HG03066 (cell line): Measurements from ENCODE around the gene SHTN1.

Experiments used
- ATAC-seq: cut with Tn5 transposase; IDR thresholded peaks from one replicate; pipeline ENCODE4 v1.9.1; 2021; ENCODE audit warnings: low read depth; ENCODE audit not compliant: unreplicated experiment

SHTN1 gene, protein sequence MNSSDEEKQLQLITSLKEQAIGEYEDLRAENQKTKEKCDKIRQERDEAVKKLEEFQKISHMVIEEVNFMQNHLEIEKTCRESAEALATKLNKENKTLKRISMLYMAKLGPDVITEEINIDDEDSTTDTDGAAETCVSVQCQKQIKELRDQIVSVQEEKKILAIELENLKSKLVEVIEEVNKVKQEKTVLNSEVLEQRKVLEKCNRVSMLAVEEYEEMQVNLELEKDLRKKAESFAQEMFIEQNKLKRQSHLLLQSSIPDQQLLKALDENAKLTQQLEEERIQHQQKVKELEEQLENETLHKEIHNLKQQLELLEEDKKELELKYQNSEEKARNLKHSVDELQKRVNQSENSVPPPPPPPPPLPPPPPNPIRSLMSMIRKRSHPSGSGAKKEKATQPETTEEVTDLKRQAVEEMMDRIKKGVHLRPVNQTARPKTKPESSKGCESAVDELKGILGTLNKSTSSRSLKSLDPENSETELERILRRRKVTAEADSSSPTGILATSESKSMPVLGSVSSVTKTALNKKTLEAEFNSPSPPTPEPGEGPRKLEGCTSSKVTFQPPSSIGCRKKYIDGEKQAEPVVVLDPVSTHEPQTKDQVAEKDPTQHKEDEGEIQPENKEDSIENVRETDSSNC

DNA sequence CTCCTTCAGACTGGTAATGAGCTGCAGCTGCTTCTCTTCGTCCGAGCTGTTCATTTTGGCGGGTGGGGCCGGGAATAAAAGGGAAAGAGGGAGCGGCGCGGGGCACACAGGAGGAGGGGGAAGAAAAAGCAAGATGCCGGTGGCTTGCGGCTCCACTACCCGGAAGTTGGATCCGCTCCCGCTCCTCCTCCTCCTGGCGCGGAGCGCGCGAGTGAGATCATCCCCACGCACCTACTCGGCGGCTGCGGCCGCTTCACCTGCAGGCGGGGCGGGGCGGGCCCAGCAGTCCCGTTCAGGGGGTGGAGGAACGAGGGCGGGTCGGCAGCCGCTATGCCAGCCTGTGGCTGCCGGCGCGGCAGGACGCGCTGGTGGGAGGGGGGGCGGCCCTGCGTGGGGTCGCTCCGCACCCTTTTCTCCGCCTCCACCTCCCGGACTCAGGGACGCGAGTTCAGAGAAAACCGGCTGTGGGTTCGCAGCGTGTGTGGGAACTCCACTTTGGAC, at the start of gene SHTN1:
Gene SHTN1, minus strand, starts transcription at position 162 of the 501 bp plus-strand sequence. Its CDS starts 108 bp downstream, at position 54.
- no peak for ATAC-seq

DNA sequence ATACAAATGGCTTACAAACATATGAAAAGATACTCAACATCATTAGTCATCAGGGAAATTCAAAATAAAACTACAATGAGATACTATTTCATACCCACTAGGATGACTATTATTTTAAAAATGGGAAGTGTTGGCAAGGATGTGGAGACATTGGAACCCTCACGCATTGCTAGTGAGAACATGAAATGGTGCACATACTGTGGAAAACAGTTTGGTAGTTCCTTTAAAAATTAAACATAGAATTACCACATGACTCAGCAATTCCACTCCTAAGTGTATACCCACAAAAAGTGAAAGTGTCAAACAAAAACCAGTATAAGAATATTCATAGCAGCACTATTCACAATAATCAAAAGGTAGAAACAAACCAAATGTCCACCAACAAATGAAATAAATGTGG, 48.5 kb upstream of the SHTN1 start:
- no peak for ATAC-seq

DNA sequence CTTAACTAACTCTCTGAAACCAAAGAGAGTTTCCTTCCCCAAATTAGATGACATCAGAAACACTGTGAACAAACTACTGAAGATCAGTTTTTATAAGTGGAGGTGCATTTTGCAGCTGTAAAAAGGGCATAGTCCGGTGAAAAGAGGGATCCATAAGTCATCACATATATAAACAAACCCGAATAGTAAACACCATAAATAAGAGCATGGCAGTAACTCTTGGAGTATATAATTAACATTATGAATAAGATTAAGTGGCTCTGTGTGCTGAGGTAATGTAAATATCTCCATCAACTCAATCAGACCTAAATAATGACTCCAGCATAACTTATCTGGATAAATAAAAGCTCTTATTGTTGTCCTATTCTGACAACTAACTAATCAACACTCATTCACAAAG, 43.0 kb upstream of the SHTN1 start:
- no peak for ATAC-seq

DNA sequence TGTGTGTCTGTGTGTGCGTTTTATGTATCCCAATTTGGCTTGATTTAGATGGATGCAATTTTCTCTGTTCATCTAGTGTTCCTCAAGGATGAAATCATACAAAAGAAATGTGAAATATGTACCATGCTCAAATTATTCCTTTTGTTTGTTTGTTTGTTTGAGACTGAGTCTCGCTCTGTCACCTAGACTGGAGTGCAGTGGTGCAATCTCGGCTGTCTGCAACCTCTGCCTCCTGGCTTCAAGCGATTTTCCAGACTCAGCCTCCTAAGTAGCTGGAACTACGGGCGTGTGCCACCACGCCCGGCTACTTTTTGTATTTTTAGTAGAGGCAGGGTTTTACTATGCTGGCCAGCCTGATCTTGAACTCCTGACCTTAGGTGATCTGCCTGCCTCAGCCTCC, 11.3 kb upstream of the SHTN1 start:
- no peak for ATAC-seq

DNA sequence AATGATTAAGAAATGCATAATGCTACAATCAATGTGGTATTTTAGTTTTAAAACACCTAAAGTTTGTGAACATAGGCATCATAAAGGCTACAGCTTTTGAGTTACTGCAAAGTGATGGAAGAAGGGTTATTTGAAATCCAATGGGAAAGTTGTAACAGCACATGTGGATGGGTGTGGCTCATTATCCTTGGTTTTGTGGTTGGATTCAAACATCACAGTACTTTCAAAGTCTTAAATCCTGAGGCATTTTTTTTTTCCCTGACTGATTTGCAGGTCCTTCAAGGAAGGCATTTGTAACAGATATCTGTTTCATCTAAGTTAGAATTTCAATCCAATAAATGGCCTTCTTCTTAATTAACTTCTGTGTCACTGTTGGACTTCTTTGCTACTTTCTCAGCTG, 9.8 kb upstream of the SHTN1 start:
- ATAC-seq, result no peak

DNA sequence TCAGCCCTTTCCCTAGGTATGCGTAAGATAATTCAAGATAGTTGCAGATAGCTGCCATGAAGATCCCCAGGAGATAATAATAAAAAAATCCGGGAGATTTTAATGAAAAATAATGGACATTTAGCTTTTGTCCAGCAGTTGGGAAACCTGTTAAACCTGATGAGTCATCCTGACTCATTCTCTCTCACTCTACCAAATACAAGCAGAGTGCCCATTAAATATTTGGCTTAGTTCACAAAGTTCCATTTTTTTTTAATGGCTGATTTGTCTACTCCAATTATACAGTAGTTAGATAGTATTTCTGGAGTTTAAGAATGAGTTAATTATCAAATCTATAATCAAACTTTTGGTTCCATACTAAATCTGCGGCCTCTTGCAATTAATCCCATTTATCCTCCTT, 2.1 kb upstream of the SHTN1 start:
- no peak for ATAC-seq

DNA sequence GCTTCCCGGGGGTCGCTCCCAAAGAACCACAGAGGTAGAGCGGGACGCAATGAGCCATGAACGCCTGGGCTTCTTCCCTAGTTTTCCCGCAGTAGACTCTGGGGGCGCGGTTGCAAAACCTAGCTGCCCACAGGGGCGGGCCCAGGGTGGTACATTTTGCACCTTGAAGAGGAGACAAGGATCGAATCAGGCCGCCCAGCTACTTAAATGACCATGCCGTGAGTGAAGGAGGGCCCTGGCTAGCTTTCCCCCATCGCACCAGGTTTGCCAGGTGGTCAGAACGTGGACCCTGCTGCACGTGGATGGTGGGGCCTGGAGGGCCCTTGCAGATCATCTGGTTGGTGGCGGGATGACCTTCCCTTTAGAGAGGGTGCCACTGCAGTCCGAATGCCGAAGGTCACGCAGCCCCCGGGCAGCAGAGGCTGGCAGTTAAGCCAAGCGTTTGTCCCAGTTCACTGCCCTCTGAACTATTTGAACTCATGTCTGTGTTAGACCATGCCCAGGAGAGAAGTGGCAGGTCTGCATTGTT, 604 bp upstream of the SHTN1 start:
- no peak for ATAC-seq

DNA sequence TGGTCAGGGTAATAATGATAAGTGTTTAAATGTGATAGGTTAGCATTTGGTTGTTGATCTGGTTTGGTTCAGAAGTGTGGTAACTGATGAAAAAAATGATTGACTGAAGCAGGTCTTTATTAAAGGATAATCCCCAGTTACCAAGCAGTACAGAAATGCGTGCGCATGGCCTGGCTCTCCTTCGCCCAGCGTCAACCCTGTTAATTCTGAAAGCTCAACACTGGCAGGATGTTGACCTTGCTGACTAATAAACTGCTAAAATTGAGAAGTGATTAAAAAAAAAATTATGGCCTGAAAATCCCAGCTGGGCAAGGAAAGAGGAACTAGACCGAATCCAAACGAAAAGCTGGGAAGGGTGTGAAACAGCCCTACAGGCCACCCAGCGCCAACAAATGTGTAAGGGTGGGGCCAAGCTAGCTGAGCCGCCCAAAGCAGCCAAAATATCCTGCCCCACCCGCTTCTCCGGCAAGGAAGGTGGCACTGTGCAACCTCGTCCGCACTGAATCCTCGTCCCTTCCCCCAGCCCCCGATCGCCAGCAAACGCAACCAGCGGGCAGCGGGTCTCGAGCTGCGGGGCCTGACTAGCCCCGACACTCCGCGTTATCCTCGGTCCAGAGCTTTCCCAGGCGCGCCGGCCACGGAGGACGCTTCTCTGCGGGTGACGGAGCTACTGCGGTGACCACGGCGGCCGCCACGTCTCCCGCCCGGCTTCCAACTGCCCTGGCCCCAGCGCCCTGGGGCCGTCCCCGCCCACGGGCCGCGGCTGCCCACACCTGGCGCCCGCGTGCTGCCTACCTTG, 561 bp downstream of the SHTN1 start:
- no peak for ATAC-seq

DNA sequence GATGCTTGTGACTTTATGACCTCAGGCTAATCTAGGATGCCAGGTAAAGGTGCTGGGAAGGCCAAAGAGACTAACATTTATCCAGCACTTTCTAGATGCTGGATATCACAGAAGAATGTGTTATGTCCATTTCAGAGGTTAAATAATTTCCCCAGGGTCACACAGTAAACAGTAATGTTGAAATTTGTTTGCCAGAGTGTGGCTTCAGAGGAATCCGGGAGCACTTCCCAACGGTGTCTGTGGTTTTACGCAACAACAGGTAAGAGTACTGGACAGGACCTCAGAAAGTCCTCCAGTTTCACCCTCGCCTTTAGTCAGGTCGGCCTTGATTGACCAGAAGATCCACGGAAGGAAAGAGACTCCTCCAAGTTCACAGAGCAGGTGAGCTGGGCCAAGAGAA, 1.7 kb downstream of the SHTN1 start:
- ATAC-seq, result no peak

DNA sequence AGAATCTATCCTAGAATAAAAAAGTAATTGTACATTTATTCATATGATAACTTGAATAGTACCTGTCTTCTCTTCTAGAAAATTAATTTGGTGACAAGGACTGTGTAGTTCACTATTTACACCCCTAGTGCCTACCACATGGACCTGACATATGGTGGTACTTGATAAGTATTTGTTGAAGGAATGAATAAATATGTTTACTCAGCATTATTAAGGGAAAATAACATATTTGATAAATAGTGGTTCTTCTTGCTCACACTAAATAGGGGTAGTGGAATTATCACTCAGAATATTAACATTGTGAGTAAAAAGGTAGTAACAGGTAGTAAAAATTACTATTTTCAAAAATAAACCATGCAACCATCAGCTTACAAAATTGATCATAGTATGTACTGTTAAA, 2.8 kb downstream of the SHTN1 start:
- ATAC-seq, result no peak

DNA sequence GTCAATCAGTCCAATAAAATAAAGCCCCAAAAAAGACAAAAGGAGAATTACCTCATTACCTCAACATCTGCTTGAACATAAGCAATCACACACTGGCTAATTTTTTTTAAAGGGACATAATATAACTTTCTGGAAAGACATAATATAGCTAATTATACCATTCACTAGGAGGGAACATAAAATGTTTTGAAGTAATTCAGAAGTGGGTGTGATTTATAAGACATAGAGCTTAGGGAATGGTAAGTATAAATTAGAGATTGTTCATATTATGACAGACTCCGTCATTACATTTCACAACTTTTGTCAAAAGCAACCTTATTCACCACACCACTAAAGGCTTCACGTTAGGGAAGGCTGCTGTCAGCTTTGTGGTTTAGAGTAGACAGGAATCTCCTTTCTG, 3.8 kb downstream of the SHTN1 start:
- no peak for ATAC-seq

DNA sequence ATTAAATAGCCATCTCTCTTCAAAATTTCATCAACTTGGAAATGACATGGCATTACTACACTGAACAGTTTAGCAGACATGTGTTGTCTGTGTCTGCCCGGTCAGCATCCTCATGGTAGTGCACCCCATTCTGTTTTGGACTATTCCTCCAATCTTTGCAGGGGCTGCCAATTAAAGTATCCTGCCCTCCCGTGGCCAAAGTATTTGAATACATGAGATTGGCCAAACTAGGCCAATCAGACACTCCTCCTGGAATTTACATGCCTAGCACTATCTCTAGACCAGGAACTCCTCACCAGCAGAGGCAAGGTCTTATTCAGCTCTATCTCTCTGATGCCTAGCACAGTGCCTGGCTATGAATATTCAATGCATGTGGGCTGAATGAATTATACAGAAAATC, 4.4 kb downstream of the SHTN1 start:
- ATAC-seq, result no peak

DNA sequence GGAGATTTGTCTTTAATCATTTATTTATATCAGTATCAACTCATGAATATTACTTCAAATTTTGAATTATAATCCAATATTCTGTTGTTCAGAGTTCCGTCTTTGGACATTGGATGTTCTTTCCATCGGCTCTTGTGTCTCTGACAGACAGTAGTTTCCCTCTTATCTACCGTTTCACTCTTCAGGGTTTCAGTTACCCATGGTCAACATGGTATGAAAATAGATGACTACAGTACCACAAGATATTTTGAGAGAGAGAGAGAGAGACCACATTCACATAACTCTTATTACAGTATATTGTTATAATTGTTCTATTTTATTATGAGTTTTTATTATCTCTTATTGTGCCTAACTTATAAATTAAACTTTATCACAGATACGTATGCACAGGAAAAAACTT, 6.8 kb downstream of the SHTN1 start:
- no peak for ATAC-seq

DNA sequence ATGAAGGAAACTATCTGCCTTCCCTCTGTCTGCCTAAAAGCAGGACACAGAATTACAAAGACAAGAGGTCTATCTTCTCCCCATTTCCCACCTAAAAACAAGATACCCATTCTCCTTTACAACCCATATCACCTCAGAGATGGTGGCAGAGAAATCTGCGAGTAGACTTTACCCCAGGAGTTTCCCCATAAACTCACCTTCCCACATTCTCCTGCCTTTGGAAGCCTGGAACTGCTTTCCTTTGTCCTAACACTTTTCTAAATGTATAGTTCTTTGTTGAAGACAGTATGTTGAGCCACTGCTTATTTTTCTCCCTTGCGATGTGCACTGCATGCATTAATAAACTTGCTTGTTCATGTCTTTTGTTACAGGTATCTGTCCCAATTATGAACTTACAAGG, 8.0 kb downstream of the SHTN1 start:
- ATAC-seq, result no peak

DNA sequence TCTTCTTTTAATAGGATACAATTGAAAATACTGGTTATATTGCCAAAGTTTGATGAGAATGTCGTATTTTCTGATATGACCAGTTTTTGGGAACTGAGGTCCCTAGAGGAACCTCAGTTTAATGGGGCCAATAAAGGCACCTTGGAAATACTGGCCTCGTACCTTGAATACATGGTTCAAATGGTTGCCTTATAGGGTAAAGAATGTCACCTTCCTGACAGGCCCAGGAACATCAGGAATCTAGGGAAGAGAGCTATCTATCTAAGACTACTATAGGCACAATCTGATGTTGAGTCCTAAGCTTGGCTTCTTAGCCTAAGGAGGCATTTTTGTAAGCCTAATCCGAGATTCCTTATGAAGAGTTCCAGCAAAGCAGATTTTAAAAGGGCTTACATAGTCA, 9.3 kb downstream of the SHTN1 start:
- ATAC-seq, result no peak

DNA sequence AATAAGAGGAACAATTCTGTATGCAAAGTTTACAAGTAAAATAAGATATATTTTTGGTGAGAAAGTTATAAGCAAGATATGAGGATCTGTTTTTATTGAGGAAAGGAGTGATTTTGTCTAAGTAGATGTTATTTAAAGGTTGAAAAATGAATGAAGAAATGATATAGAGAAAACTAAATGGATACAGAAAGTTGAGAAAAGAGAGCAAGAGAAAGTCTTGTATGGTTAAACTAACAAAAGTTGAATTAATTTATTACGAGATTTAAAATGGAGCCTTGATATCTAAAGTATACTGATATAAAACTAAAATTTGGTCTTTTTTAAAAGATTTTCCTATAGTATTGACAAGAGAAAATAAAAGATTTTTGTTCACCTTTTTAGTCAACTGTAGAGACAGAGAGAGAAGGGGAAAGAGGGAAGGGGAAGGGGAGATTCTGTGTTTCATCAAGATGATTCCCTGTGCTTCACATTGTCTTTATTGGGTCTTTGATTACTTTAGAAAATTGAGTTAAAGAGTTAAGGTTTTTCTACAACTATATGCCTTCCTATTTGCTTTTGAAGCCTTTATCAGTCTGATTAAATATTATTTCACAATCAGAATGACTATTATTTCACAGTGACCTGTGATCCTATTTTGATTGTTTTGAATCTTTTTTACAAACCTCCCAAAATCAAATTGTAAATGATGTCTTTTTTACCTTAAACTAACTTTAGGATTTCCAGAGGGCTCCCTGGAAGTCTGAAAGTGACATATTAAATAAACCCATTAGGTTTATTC, 10.7 kb downstream of the SHTN1 start:
- no peak for ATAC-seq

DNA sequence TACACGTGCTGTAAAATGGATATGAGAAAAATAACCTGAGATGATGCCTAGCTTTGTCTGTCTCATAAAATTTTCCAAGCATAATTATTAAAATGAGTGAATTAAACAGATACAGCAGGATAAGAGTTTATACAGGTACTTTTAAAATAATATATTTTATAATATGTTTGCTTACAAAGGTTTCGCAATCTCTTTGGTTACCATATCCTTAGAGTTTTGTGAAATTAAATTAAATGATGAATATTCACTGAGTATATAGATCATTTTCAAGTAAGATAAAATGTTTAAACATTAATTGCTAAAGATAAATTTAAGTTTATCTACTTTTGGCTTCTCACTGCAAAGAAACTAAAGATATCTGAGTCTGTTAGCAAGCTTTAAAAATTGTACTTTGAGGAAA, 11.4 kb downstream of the SHTN1 start:
- no peak for ATAC-seq

DNA sequence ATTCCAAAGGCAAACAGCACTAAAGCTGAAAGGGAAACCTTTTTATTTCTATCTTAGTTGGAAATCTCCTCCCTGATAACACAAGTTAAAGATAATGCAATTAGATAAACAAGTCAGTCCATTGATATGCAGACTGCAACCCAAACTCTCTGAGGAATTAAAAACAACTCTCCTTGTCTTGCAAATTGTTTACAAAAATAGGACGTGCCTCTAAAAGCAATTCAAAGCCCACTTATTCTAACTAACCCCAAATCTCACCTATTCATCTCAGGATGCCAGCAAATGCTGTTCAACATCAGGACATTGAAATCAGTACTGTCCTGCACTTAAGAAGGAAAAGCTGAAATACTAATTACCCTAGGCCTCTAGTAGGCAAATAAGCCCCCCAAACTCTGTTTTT, 12.8 kb downstream of the SHTN1 start:
- no peak for ATAC-seq

DNA sequence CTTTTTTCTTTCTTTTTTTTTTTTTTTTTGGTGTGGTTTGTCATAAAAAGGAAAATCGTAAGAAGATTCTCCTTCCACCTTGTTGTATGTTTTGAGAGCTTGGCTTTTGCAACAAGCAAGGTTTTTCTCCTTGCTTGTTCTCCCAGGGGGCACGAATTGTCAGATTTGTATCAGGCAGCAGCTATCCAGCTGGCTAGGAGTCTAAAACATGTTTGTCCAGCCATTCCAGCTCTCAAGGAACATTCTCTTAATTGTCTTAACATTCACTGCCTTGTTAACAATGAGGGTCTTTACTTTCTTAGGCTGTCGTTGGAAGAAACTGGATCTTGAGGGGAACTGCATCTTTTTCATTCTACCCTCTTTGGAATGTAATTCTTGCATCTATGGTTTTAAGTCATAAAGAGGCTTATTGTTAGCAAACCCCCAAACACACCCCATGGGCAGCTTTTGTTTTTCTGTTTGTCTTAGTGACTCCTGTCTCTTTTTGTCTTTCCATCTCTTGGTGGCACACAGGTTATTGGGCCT, 14.6 kb downstream of the SHTN1 start:
- no peak for ATAC-seq

DNA sequence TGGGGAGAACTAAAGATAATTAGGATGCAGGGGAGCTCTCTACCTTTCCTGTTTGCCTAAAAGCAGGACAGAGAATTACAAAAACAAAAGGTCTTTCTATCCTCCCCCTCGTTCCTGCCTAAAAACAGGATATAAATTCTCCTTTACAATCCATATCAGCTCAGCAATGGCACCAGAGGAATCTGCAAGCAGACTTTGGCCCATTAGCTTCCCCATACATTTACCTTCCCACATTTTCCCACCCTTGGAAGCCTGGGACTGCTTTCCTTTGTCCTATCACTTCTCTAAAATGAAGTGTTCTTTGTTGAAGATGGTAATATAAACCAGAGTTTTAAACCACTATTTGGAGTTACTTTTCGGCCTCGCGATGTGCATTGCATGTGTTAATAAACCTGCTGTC, 15.5 kb downstream of the SHTN1 start:
- no peak for ATAC-seq
